GM21367 (cell line): ENCODE data around the gene CDC123.
"Not testable (repeated sequence)": the region's sequence is repeated elsewhere in the genome, so short reads cannot be mapped to it uniquely, and the experiment has no call there.

Experiments used
- ATAC-seq: cut with Tn5 transposase; IDR thresholded peaks from one replicate; pipeline ENCODE4 v1.9.1; 2021; ENCODE audit not compliant: unreplicated experiment

CDC123 gene

GRCh38 chr10:12234687-12235086, 38.7 kb downstream of the CDC123 start:
- ATAC-seq = not testable (repeated sequence)

- no peak for ATAC-seq
These were observed 39.2 kb downstream of the CDC123 start for GRCh38 chr10:12235116-12235694.

GRCh38 chr10:12235796-12236195, 39.8 kb downstream of the CDC123 start:
- ATAC-seq = no peak

GRCh38 chr10:12237265-12238220, 41.6 kb downstream of the CDC123 start:
- no peak for ATAC-seq

- no peak for ATAC-seq
These were observed 42.8 kb downstream of the CDC123 start for GRCh38 chr10:12238821-12239220.

- ATAC-seq = no peak
These were observed 46.0 kb downstream of the CDC123 start for GRCh38 chr10:12241810-12242529.

- no peak for ATAC-seq
These were observed 48.1 kb downstream of the CDC123 start for GRCh38 chr10:12243864-12244620.

GRCh38 chr10:12250181-12250580, 54.2 kb downstream of the CDC123 start:
- no peak for ATAC-seq

GRCh38 chr10:12250702-12251101, 54.7 kb downstream of the CDC123 start:
- ATAC-seq = not testable (repeated sequence)

GRCh38 chr10:12251581-12251980, 55.6 kb downstream of the CDC123 start:
- ATAC-seq = no peak

- no peak for ATAC-seq
These were observed 57.0 kb downstream of the CDC123 start for GRCh38 chr10:12252882-12253546.

GRCh38 chr10:12255048-12255447, 59.1 kb downstream of the CDC123 start:
- ATAC-seq = no peak

- ATAC-seq = no peak
These were observed 64.0 kb downstream of the CDC123 start for GRCh38 chr10:12259988-12260387.

GRCh38 chr10:12262278-12262981, 66.4 kb downstream of the CDC123 start:
- ATAC-seq = no peak

- ATAC-seq = peak; percentile 81
These were observed 68.4 kb downstream of the CDC123 start for GRCh38 chr10:12264204-12264940.

- ATAC-seq = no peak
These were observed 73.1 kb downstream of the CDC123 start for GRCh38 chr10:12269056-12269455.

GRCh38 chr10:12271210-12271540, 75.2 kb downstream of the CDC123 start:
- ATAC-seq = no peak

- ATAC-seq = not testable (repeated sequence)
These were observed 81.9 kb downstream of the CDC123 start for GRCh38 chr10:12277862-12278261.

- no peak for ATAC-seq
These were observed 83.3 kb downstream of the CDC123 start for GRCh38 chr10:12279281-12279680.
